NCI-H1930 (cell line): ENCODE results near the gene HEY2.
"Not testable (repeated sequence)": the region's sequence is repeated elsewhere in the genome, so short reads cannot be mapped to it uniquely, and the experiment has no call there.

Experiments
- DNase-seq, 2 experiments: peaks; one replicate each; lab custom pipeline; 2025; lab: John Stamatoyannopoulos, UW

The HEY2 gene

GRCh38 chr6:125769147-125769783, 19.8 kb downstream of the HEY2 start:
- DNase-seq = no peak

GRCh38 chr6:125773387-125774341, 24.2 kb downstream of the HEY2 start:
- no peak for DNase-seq

GRCh38 chr6:125776107-125776826, 26.8 kb downstream of the HEY2 start:
- DNase-seq = not testable (repeated sequence)

GRCh38 chr6:125779924-125780539, 30.6 kb downstream of the HEY2 start:
- peak; percentile 84 to 90 for DNase-seq

- peak; percentile 72 to 77 for DNase-seq
Measured at GRCh38 chr6:125780540-125781313, 31.3 kb downstream of the HEY2 start.

GRCh38 chr6:125781314-125781868, 32.0 kb downstream of the HEY2 start:
- peak in 1 of 2 experiments; percentile 37 for DNase-seq

GRCh38 chr6:125784365-125784764, 34.9 kb downstream of the HEY2 start:
- DNase-seq = no peak

- DNase-seq = no peak
Measured at GRCh38 chr6:125787791-125788190, 38.4 kb downstream of the HEY2 start.

GRCh38 chr6:125789167-125789566, 39.7 kb downstream of the HEY2 start:
- DNase-seq = no peak

GRCh38 chr6:125789576-125790357, 40.3 kb downstream of the HEY2 start:
- DNase-seq = peak; percentile 46 to 67

GRCh38 chr6:125790358-125791150, 41.1 kb downstream of the HEY2 start, which contains the start of gene NCOA7:
TSS of gene NCOA7 (plus strand) at chr6:125790960. CDS start at chr6:125815355, 24,395 bp downstream.
- DNase-seq = peak; percentile 59 to 80

- DNase-seq = peak in 1 of 2 experiments; percentile 15
Measured at GRCh38 chr6:125791151-125791819, 41.9 kb downstream of the HEY2 start.

GRCh38 chr6:125791820-125792165, 42.4 kb downstream of the HEY2 start:
- no peak for DNase-seq

- DNase-seq = no peak
Measured at GRCh38 chr6:125792172-125792571, 42.7 kb downstream of the HEY2 start.

GRCh38 chr6:125792680-125793079, 43.2 kb downstream of the HEY2 start:
- DNase-seq = no peak

GRCh38 chr6:125793280-125793679, 43.8 kb downstream of the HEY2 start:
- no peak for DNase-seq

GRCh38 chr6:125793863-125794262, 44.4 kb downstream of the HEY2 start:
- no peak for DNase-seq

- DNase-seq = no peak
Measured at GRCh38 chr6:125794342-125795137, 45.1 kb downstream of the HEY2 start.
